GM19452 (cell line): Measurements from ENCODE around the gene LIPT2.

ENCODE experiments used
- ATAC-seq: cut with Tn5 transposase; IDR thresholded peaks from one replicate; pipeline ENCODE4 v1.9.1; 2021; ENCODE audit not compliant: unreplicated experiment

Gene LIPT2

GRCh38 chr11:74466916-74467885, 26.3 kb downstream of the LIPT2 start, which contains the start of gene KCNE3:
TSS of gene KCNE3 (minus strand) at chr11:74467549. CDS start at chr11:74457563, 9,986 bp downstream.
- ATAC-seq: no peak

- ATAC-seq: no peak
Measured at GRCh38 chr11:74465291-74465708, 28.2 kb downstream of the LIPT2 start.

- ATAC-seq: no peak
Measured at GRCh38 chr11:74464746-74465145, 28.8 kb downstream of the LIPT2 start.

DNA sequence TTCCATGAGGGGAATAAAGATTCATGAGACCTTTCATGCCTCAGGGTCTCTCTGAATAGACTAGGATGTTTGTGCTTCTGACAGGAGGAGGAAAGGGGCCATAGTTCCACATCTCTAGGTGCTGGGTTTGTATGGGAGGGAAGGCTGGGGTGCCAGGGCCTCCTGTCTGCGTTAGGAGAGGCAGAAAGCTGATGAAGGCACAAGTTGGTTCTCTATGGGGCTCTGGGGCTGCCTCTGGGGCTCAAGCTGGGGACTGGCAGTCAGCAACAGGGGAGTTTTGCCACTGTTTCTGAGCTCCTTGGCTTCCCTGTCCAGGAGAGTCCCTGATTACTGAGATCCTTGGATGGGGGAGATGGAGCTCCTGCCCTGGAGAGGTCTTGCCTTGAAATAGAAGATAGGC, 30.3 kb downstream of the LIPT2 start:
- no peak for ATAC-seq

DNA sequence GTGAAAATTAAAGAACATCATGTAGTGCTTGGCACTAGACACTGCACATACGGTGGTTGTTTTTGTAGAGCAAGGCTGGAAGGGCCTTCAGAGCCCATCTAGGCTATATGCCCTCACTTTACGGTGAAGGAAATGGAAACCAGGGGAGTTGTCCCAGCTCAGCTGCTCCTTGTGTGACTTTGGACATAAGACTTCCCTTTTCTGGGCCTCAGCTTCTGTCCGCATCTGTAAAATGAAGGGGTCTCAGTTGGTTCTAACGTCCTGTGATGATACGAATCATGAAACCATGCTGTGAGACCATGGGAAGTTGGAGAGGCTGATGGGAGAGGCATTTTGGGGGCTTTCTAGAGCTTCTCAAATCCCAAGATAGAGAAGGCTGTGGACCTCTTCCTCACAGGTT, 30.9 kb downstream of the LIPT2 start:
- ATAC-seq: no peak

- no peak for ATAC-seq
Measured at GRCh38 chr11:74462009-74462408, 31.5 kb downstream of the LIPT2 start.

GRCh38 chr11:74460481-74461154, 32.9 kb downstream of the LIPT2 start:
- no peak for ATAC-seq

GRCh38 chr11:74460065-74460464, 33.5 kb downstream of the LIPT2 start:
- ATAC-seq: no peak

DNA sequence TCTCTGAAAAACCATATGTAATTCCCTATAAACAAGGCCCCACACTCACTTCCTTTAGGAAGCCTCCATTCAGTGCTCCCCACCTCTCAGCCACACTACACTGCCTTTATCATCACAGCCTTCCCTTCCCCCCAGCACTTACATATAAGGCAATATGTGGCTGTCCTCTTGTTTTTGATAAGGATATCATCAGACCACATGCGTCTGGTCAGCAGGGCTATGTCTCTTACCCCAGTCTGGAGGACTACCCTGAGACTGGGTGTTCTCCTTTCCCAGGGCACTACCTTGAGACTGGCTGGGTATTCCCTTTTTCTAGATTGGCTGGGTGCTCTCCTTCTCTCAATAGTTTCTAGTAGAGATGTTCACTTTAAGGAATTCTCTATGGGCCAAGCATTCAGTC, 33.9 kb downstream of the LIPT2 start:
- ATAC-seq: no peak

- no peak for ATAC-seq
Measured at GRCh38 chr11:74457356-74457755, 36.2 kb downstream of the LIPT2 start.

GRCh38 chr11:74453373-74453975, 40.0 kb downstream of the LIPT2 start:
- no peak for ATAC-seq

DNA sequence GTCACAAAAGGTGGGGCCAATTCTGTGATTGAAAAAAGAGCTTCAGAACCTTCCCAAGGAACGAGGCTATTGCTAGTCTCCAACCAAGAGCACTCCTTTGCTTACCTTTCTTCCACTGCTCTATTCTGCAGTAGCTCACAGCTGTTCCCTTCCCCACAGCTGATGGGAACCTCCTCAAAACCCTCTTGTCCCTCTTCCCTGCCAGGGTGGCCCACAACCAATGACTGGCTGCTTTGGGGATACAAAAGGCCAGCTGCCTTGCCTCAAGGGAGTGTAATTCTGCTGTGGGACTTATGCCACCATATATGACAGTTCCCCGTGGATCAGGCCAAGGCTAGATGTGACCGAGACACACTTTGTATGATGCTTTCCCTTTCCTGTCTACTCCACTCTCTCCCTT, 41.2 kb downstream of the LIPT2 start:
- no peak for ATAC-seq

GRCh38 chr11:74450318-74450717, 43.2 kb downstream of the LIPT2 start:
- ATAC-seq: no peak

GRCh38 chr11:74449369-74449931, 44.1 kb downstream of the LIPT2 start:
- ATAC-seq: no peak

DNA sequence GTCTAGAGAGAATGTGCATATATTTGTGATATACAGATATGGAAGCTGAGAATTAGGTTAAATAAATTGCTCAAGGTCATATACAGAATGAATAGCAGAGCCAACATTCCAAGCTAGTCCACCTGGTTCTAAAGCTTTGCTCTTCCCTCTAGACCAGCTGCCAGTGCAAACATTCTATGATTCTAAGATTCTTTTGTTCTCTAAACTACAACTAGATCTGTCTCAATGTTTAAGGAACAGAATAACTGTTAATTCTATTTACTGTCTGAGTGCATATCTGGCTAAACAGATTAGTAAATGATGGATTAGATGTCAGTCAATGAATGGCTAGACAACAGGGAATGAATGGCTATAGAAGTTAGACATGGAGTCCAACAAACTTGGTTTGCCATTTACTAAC, 45.8 kb downstream of the LIPT2 start:
- no peak for ATAC-seq

DNA sequence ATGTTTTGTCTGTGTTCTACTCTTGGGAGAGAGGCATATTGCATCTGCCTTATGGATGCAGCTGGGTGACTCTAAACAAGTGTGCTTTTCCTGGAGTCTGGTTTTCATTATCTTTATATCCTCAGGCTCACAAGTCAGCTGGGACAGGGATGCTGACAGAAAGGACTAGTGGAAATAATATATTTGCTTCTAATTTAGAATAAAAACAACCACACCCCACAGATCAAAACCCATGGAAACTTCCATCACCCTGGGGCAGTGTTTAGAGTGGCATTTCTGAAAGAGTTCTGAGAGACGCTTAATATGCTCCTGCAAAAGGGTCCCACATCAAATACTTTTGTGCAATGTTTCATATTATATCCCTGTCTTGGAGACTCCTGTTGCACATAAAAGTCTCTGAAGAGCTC, 47.0 kb downstream of the LIPT2 start:
- ATAC-seq: no peak

- no peak for ATAC-seq
Measured at GRCh38 chr11:74444173-74444826, 49.2 kb downstream of the LIPT2 start.

DNA sequence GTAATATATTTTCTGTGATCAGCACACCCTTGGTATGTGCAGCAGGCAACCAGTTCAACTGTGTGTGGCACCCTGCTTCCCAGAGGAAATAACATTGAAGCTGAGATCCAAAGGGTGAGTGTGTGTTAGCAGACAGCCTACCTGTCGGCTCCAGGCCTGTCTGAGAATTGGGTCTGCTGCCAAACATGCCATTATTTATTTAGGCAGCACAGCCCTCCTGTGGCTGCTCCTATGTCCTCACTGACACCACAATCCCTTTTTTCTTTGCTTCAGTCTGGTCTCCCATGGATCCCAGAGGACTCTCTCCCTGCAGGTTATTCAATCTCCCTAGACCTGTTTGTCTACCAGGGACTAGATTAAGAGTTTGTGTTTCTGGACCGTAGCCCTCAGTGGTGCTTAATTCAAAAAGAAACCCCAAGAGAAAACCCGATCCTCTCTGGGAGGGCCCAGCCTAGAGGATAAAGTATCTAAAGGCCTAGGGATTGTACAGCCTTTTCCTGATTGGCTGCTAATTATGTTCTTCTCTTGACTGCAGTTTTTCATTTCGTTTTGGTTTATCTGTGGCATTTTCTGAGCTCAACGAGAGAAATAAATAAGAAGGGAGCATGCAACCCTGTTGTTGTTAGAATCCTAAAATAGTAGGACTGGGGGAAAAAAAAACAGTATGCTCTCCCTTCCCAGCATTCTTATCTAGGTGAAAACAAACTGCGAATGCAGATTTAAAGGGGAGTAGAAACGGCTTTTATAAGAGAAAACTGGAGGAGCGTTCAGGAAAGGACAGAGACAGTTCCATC, 50.3 kb downstream of the LIPT2 start:
- no peak for ATAC-seq

DNA sequence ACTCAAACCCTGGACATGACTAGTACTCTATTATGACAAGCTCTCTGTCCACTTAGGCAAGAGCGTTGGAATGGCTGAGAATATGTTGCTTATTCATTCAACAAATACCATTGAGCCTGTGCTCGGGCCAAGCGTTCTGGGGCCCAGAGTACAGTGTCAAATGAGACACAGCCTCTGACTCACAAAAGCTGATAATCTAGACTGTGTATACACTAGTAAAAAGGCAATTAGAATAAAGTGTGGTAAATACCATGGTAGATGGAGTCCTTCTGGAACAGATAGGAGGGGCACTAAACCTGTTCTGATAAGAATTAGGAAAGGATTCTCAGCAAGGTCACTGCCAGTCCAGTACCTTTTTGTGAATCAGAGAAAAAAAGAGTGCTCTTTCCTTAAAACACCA, 50.9 kb downstream of the LIPT2 start:
- ATAC-seq: no peak
